OCI-M1 (cell line): ENCODE results near the gene SPDYA.
"Not testable (repeated sequence)": the region's sequence is repeated elsewhere in the genome, so short reads cannot be mapped to it uniquely, and the experiment has no call there.

Source experiments
- DNase-seq: peaks from one replicate; lab custom pipeline; 2025; lab: John Stamatoyannopoulos, UW

SPDYA gene

DNA sequence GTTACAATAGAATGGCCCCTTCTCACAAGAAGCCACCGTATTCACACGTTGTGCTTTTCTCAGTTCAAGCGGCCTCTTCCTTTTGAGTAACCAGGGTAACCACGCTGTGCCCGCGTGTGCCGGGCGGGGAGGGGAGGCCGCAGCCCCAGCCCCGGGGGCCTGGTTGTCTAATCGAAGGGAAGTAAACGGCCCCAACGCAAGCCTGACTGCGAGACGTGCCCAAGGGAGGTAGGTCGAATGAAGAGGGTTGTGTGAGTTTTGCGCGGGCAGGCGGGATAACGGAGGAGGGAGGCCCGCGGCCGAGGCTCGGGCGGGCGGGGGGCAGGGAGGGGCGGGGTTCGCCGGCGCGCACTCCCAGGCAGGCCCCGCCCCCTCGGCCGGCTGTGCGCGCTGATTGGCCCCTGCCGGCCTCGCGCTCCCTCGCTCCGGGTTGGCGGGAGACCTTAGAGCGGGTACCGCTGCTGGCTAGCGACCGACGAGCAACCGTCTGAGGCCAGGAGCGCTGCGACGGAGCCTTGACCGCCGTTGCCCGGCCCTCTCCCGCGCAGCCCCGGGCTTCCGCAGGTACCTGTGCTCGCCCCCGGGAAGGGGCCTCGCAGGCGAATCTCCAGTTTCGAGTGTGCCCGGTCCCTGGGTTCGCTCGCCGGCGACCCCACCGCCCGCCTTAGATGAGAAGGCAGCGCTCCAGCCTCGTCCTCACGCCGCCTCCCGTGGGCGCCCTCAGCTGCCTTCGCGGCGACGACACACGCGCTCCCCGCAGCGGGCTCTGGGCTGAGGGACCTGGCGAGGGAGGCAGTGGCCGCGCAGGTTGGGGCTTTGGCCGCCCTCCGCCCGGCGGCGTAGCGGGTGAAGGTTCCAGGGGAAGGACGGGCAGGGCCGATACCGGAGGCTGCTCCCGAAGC is at the start of gene SPDYA:
Gene SPDYA, plus strand, starts transcription at position 451 of the 902 bp plus-strand sequence. CDS start 5,181 bp downstream, outside the sequence.
- peak; percentile 75 for DNase-seq

DNA sequence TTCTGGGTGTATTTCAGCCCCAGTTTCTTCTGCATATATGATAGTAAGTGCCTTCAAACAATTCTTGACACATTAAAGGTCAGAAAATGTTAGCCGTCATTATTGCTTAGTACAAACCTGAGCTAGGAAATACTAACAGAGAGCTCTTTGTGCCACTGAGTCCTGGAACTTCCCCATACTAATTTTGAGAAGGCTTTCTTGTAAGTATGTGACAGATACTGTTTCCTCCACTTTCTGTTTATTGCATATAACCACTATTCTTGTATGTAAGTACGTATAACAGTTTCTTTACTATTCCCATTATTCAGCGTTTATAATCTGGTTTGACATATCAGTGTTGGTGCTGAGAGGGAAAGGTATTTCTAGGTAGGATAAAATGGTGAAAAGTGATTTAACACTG is 49.2 kb upstream of the SPDYA start:
- no peak for DNase-seq

GRCh38 chr2:28764909-28765711 is 45.5 kb upstream of the SPDYA start:
- no peak for DNase-seq

- no peak for DNase-seq
Measured at GRCh38 chr2:28766070-28766469, 44.6 kb upstream of the SPDYA start.

- no peak for DNase-seq
Measured at GRCh38 chr2:28767337-28767736, 43.3 kb upstream of the SPDYA start.

DNA sequence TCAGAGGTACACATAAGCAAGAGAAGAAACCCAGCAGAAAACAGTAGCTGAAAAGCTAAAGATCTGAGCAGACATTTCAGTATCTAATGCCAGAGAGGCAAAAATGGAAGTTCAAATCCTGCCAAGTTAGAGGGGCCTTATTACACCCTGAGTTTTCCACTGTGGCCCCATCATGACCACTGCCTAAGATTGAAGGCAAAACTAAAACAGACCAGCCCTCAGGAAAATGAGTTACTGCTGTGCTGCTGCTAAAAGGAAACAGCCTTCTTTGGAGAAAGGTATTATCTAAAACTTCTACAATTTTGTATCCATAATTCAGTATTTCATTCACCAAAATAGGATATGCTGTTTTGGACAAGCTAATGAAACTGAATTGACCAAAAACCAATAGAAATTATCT is 42.2 kb upstream of the SPDYA start:
- DNase-seq: no peak

DNA sequence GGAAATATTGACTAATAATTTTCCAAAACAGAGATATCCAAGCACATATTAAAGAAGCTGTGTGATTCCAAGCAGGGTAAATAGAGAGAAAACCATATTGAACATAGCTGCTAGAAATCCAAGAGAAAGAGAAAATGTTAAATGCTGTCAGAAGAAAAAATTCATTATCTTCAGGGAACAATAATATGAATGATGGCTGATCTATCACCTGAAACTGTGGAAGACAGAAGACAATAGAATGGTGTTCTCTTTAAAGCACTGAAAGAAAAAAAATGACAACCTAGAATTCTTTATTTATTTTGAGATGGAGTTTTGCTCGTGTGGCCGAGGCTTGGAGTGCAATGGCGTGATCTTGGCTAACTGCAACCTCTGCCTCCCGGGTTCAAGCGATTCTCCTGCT is 41.7 kb upstream of the SPDYA start:
- no peak for DNase-seq

DNA sequence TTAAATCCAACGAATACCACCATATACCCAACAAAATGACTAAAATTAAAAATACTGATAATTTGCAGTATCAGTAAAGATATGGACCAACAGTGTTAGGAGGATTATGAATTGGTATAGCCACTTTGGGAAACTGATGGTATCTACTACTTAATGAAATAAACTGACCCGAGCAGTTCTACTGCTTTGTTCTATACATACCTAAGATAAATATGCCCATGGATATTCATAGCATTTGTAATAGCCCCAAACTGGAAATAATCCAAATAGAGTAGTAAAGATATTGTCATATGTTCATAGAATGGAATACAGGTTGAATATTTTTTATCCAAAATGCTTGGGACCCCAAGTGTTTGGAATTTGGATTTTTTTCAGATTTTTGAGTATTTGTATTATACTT is 38.3 kb upstream of the SPDYA start:
- no peak for DNase-seq

GRCh38 chr2:28776471-28776870 is 34.2 kb upstream of the SPDYA start:
- DNase-seq: no peak

- no peak for DNase-seq
Measured at GRCh38 chr2:28778392-28778791, 32.2 kb upstream of the SPDYA start.

DNA sequence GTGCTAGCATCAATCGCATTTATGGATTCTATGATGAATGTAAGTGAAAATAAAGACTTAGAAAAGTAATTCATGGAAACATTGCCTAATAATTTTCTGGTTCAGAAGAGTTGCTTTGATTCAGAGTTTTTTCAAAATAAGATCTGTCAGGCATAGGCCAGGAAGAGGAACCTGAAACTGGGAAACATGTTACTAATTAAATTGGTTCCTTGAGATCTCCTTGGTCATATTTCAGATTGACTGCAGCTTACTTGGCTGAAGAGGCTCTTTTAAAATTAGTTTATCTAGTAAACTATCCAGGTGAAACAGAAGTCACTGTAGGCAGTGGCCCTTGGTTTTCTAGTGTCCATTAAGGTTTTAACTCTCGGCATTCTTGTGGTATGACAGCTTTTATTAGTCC is 31.6 kb upstream of the SPDYA start:
- no peak for DNase-seq

DNA sequence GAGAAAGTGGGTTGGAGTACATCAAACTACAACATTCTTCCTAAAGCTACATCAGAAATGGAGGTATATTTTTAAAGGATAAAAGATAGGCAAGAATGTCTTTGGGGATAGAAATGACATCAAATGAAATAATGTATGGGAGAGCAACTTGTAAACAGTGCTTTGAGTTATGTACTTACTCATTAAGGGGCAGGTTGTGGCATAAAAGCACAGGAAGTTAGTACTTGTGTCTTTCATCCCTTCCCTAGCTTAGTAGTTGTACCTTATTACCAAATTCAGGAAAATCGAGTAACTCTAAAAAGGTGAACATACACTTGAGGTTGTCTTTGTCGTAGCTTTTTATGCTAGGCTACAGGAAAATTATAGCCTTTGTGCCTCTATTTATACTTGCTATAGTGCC is 30.1 kb upstream of the SPDYA start:
- DNase-seq: no peak

DNA sequence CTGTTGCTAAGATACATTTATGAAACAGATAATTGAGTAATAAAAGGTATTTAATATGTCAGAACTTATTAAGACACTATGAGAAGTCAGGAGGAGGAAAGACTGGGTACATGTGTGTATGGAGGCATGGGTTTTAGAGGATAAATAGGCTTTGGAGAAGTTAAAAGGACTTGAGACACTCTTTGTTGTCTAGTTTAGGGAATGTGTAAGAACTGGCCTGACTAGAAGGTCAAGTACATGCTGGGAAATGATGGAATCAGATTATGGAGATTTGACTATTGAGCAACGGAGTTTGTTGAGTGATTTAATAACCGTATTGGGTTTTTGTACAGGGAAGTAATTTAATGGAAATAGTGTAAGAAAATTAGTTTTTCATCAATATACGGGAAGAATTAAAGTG is 28.2 kb upstream of the SPDYA start:
- no peak for DNase-seq

GRCh38 chr2:28784570-28784969 is 26.1 kb upstream of the SPDYA start:
- DNase-seq: not testable (repeated sequence)

DNA sequence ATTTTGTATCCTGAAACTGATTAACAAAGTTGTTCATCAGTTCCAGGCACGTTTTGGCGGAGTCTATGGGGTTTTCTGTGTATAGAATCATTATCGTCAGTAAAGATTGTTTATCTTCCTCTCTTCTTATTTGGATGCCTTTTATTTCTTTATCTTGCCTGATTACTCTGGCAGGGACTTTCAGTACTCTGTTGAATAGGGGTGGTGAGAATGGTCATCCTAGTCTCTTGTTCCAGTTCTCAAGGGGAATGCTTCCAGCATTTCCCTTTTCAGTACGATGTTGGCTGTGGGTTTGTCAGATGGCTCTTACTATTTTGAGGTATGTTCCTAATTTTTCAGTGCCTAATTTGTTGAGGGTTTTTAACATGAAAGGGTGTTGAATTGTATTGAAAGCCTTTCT is 14.0 kb upstream of the SPDYA start:
- DNase-seq: no peak

GRCh38 chr2:28801726-28802125 is 8.9 kb upstream of the SPDYA start:
- no peak for DNase-seq

GRCh38 chr2:28802975-28803429 is 7.6 kb upstream of the SPDYA start:
- DNase-seq: no peak

DNA sequence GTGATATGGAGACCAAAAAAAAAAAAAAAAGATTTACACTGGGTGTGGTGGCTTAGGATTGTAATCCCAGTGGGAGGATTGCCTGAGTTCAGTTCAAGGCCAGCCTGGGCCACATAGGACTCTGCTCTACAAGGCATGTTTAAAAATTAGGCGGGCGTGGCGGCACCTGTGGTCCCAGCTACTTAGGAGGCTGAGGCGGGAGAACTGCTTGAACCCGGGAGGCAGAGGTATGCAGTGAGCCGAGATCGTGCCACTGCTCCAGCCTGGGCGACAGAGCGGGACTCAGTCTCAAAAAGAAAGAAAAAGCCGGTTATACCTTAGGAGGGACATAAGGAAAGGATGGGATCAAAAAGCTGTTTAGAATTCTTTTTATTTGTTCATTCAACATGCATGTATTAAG is 707 bp upstream of the SPDYA start:
- DNase-seq: no peak

DNA sequence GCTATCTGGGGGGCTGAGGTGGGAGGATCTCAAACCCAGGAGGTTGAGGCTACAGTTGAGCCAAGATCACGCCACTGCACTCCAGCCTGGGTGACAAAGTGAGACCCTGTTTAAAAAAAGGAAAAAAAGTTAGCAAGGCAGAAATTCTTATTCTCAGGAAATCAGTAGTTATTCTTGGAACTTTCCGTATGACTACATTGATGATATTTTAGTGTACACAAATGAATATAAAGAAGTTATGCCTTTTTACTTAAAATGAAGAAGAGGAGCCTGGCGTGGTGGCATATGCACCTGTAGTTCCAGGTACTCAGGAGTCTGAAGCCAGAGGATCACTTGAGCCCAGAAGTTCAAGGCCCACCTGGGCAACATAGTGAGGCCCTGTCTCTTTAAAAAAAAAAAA is 7.4 kb downstream of the SPDYA start:
- DNase-seq: no peak

DNA sequence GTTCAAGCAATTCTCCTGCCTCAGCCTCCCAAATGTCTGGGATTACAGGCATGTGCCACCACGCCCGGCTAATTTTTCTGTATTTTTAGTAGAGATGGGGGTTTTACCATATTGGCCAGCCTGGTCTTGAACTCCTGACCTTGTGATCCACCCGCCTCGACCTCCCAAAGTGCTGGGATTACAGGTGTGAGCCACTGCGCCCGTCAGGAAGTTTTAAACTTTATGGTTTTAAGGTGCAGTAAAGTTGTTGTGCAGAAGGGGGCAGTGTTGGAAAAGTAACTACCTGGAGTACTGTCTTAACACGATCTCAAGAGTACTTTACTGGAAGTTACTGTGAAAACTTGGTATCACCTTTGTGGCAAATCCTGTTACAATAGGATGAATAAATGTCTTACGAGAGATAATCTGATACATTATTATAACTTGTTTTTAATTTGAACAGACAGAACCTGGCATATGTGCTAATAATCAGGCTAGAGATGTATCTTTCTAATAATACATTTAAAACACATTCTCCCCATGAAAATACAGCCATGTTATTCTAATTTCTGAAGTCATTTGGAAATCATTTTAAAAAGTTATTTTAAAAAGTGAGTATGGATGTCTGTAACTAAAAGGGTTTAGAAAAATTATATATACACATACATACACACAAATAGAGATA is 10.8 kb downstream of the SPDYA start:
- peak; percentile 87 for DNase-seq

DNA sequence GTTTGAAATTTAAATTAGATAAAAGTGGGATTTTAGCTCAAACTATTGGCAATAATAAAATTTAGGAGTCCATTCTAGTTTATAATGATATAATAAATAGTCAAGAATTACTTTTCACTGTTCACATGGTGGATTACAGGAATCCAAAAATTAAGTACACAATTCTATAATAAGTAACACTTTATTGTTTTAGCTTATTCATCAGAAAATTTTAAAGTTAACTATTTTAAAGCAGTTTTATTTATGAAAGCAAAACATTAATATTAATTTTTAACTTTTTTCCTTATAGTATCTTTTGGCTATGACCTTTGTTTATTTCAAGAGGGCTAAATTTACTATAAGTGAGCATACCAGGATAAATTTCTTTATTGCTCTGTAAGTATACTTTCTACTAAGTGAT is 11.4 kb downstream of the SPDYA start:
- DNase-seq: no peak

- no peak for DNase-seq
Measured at GRCh38 chr2:28824207-28824606, 13.6 kb downstream of the SPDYA start.

DNA sequence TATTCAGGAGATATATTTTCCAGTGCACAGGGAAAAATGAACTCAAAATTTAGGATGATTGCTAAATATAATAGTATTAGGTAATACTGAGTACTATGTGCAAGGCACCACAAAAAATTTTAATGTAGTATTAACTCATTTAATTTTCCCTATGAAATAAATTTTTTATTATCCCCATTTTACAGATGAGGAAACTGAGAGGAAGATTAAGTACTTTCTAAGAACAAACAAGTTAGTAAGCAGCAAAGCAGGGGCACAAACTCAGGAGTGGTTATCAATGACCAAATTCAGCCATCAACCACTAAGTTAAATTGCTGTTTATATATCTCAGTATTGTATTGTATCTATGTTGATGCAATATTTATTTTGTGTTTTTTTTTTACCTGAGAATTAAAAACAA is 14.2 kb downstream of the SPDYA start:
- DNase-seq: no peak
